GM12878 (cell line): ENCODE data around the gene METRNL.

Source experiments
- CTCF ChIP-seq, 3 experiments: IDR thresholded peaks in 2 of 3; conservative IDR thresholded peaks in 1 of 3; 2 replicates each; pipeline ENCODE4 v1.5.1; 2011; ENCODE audit warnings: low read depth in 3 of 3, low read length in 3 of 3, mild to moderate bottlenecking in 3 of 3, control low read depth in 2 of 3, moderate library complexity in 2 of 3, inconsistent platforms in 1 of 3, mixed read lengths in 1 of 3; ENCODE audit not compliant: control insufficient read depth in 2 of 3, insufficient read depth in 1 of 3; ENCODE audit errors: extremely low read depth in 1 of 3
- EZH2 ChIP-seq: IDR thresholded peaks from 2 replicates; pipeline ENCODE4 v1.6.1; 2012; ENCODE audit warnings: low read depth, mild to moderate bottlenecking, control low read depth, inconsistent platforms, low read length, borderline replicate concordance; ENCODE audit not compliant: control insufficient read depth
- MXI1 ChIP-seq: fragments of 150-350 bp; IDR thresholded peaks from 2 replicates; pipeline ENCODE4 v1.6.1; 2011; ENCODE audit warnings: low read depth, mild to moderate bottlenecking, inconsistent platforms, low read length, improper control_type of control experiment
- RAD21 ChIP-seq: IDR thresholded peaks from 2 replicates; pipeline ENCODE4 v1.6.1; 2011; ENCODE audit warnings: mild to moderate bottlenecking, low read depth, low read length, moderate library complexity; ENCODE audit not compliant: insufficient read depth
- TBL1XR1 ChIP-seq: IDR thresholded peaks from 2 replicates; pipeline ENCODE4 v1.6.1; 2012; ENCODE audit warnings: low read depth, low read length, improper control_type of control experiment
- TCF12 ChIP-seq: IDR thresholded peaks from 2 replicates; pipeline ENCODE4 v1.6.1; 2011; ENCODE audit warnings: low read depth, mild to moderate bottlenecking, low read length

- TF ChIP-seq CTCF (IDR thresholded peaks at IDR 0.05 in 2 of 3, conservative IDR thresholded peaks at IDR 0.05 in 1 of 3; ENCODE audit: control insufficient read depth in 2 of 3, extremely low read depth in 1 of 3, insufficient read depth in 1 of 3, low read depth in 3 of 3, low read length in 3 of 3) = no peak
- TF ChIP-seq RAD21 = no peak
- no peak for TF ChIP-seq TCF12
- TF ChIP-seq TBL1XR1 = no peak
- TF ChIP-seq EZH2 = no peak
- no peak for TF ChIP-seq MXI1
Observed at GRCh38 chr17:83108709-83109108, 29.3 kb downstream of the METRNL start.
